Measurements from ENCODE around the gene ZFP37.
"Not testable (repeated sequence)": the region's sequence is repeated elsewhere in the genome, so short reads cannot be mapped to it uniquely, and the experiment has no call there.

- not testable (repeated sequence) for TF ChIP-seq CTCF (conservative IDR thresholded peaks at IDR 0.05; ENCODE audit: low read length); EZH2phosphoT487 (IDR thresholded peaks at IDR 0.05; ENCODE audit: borderline replicate concordance)
Measured at GRCh38 chr9:113089143-113089505, 32.6 kb upstream of the ZFP37 start.
